Measurements from ENCODE around the gene PLXNB2.

Gene PLXNB2

GRCh38 chr22:50262460-50262911 is 45.0 kb downstream of the PLXNB2 start:
- peak overlapping the region; percentile 84 for H3K27ac ChIP-seq
- TF ChIP-seq ZFX (IDR thresholded peaks at IDR 0.05) = no peak
- no peak for TF ChIP-seq CTCF (conservative IDR thresholded peaks at IDR 0.05)

GRCh38 chr22:50261615-50262459 is 45.6 kb downstream of the PLXNB2 start, which contains the start of gene MAPK12:
MAPK12 (minus strand) TSS chr22:50261683; CDS start chr22:50261509, 174 bp downstream.
- TF ChIP-seq CTCF (conservative IDR thresholded peaks at IDR 0.05) = no peak
- no peak for TF ChIP-seq ZFX (IDR thresholded peaks at IDR 0.05)
- H3K27ac ChIP-seq = peak within 1 kb of the TSS; percentile 84

GRCh38 chr22:50260801-50261614 is 46.4 kb downstream of the PLXNB2 start:
- peak overlapping the region; percentile 84 for H3K27ac ChIP-seq
- TF ChIP-seq CTCF (conservative IDR thresholded peaks at IDR 0.05) (no peak), ZFX (IDR thresholded peaks at IDR 0.05) (peak; percentile 82)

- H3K27ac ChIP-seq = peak overlapping the region; percentile 84
- TF ChIP-seq ZFX (IDR thresholded peaks at IDR 0.05) (no peak), CTCF (conservative IDR thresholded peaks at IDR 0.05) (no peak)
Observed at GRCh38 chr22:50260434-50260800, 47.0 kb downstream of the PLXNB2 start.

GRCh38 chr22:50259302-50259701 is 48.1 kb downstream of the PLXNB2 start:
- H3K27ac ChIP-seq = no peak overlapping the region
- no peak for TF ChIP-seq CTCF (conservative IDR thresholded peaks at IDR 0.05)
- TF ChIP-seq ZFX (IDR thresholded peaks at IDR 0.05) = no peak

- TF ChIP-seq ZFX (IDR thresholded peaks at IDR 0.05) (no peak), CTCF (conservative IDR thresholded peaks at IDR 0.05) (no peak)
- H3K27ac ChIP-seq = peak overlapping the region; percentile 1; the same call in 1 of the 2 replicates
Observed at GRCh38 chr22:50258361-50259292, 48.8 kb downstream of the PLXNB2 start.
